ENCODE data around the gene PGLYRP2.

Gene PGLYRP2

DNA sequence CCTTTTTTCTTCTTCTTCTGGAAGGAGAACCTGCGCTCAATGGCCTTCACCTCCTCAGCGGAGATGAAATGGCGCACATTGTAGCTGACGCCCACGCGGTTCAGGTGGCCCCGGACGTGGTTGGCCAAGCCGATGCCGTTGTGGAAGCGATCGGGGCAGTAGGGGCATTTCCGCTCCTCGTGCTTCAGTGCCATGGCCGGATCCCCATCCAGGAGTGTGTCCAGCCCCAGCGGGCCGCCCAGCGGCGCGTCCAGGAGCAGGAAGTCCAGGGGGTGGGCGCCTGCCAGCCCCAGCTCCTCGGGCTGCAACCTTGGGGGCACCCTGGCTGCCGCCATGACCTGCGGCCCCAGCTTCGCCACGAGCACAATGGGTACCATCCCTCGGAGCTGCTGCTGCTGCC is 40.7 kb downstream of the PGLYRP2 start:
- DNase-seq = no peak

- DNase-seq = no peak
These were observed 41.2 kb downstream of the PGLYRP2 start for GRCh38 chr19:15438124-15438496.

DNA sequence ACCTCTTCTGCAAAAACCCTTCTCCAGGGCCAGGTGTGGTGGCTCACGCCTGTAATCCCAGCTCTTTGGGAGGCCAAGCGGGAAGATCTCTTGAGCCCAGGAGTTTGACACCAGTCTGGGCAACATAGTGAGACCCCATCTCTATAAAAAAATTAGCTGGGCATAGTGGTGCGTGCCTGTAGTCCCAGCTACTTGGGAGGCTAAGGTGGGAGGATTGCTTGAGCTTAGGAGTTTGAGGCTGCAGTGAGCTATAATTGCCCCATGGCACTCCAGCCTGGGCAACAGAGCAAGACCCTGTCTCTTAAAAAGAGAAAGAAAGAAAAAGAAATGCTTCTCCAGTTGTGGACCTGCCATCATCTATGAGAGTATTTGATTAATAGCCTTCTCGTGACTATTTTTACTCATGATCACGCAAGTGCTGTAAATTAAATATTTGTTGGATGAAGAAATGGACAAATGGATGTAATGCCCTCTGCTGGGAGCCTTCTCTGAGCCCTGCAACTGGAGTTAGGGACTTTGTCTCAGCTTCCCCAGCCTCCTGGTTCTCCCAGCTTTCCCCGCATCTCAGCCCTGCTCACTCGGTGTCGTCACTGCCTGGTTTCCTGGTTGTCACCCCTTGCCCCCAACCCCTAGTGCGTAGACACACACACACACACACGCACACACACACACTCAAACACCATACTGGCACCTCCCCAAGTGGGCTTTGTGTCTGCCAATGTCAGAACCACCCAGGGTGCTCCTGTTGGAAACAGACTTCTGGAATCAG is 41.8 kb downstream of the PGLYRP2 start:
- DNase-seq = no peak

DNA sequence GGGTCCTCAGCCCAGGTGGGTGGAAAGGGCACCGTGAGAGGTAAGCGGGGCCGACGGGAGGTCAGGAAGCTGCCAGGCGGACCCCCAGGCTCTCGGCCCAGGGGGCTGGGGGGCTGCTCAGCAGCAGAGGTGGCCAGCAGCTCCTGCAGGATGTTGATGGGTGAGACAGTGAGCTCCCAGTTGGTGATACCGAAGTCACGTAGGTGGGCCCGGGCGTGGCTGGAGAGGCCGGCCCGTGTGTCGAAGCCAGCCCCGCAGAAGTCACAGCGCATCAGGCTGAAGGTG is 42.5 kb downstream of the PGLYRP2 start:
- DNase-seq = no peak

DNA sequence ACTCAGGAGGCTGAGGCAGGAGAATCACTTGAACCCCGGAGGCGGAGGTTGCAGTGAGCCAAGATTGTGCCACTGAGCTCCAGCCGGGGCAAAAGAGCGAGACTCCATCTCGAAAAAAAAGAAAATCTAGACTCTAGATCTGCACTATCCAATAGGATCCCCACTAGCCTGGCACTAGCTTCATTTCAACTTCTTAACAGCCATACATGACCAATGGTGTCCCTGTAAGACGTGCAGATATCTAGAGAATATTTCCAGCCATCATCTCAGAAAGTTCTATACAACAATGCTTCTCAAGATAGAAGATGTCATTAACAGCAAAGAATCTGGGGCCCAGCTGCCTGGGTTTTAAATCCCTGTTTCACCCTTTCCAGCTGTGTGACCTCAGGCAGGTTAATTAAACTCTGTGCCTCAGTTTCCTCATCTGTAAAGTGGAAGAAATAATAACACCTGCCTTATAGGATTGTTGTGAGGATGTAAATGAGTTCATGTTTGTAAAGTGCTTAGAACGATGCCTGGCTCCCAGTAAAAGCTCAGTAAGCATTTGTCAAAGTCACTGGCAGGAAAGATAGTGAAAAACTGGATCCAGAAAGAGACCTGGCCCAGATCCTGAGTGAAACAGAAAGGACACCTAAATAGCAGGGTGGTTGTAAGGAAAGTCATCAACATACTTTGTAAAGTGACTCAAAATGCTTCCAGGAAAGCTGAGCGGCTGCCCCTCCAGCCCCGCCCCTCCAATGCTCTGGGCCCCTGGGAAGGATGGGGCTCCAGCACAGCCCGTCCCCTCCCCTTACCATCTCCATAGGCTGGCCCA is 43.1 kb downstream of the PGLYRP2 start:
- DNase-seq = no peak

- no peak for DNase-seq
These were observed 45.7 kb downstream of the PGLYRP2 start for GRCh38 chr19:15433519-15434069.

GRCh38 chr19:15432629-15433518 is 46.4 kb downstream of the PGLYRP2 start:
- DNase-seq = peak; percentile 93

GRCh38 chr19:15432018-15432494 is 47.2 kb downstream of the PGLYRP2 start:
- DNase-seq = no peak

- DNase-seq = no peak
These were observed 47.8 kb downstream of the PGLYRP2 start for GRCh38 chr19:15431396-15432017.

DNA sequence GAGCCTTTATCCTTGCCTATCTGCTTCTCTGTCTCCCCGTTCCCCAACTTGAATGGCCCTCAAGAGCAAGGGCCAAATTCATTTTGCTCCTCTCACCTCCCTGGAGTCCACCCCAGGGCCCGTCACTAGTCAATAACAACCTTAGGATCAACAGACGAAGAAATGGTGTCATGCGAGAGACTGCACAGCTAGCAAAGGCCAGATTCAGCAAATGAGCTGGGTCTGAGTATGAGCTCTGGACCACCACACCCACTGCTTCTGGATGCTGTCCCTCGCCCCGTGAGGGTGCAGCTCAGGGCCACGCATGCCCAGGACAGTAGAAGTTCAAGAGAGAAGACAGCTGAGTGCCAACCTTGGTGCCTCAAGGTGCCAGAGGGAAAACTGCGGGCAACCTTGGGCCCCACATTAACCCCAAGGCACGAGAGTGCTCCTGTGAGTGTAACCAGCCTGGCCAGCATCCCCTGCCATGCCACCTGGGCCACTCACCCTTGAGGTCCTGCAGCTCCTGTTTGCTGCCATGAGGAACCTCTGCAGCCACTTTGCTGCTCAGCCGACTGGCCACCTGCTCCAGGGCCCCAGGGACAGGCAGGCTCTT is 48.7 kb downstream of the PGLYRP2 start:
- DNase-seq = no peak

- DNase-seq = no peak
These were observed 49.4 kb downstream of the PGLYRP2 start for GRCh38 chr19:15429825-15430467.

GRCh38 chr19:15428956-15429824 is 50.1 kb downstream of the PGLYRP2 start:
- DNase-seq = no peak

DNA sequence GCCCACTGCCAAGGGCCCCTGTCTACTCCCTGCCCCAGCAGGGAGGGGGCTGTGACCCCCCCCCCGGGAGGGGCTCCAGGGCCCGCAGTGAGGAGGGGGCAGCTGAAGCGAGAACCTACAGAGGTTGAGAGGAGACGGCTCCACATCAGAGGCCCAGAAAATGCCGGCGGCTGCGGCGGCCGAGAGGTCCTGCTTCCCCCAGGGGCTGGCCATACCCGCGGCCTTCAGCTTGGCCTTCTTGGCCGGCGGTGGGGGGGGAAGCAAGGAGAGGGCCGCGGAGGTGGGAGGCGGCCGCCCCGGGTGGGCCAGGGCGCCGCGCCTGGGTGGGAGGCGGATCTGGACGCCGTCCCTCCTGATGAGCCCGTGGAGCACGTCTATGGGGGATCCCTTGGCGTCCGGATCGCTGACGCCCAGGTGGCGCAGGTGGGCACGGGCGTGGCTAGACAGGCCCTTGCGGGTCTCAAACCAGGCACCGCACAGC is 51.3 kb downstream of the PGLYRP2 start:
- no peak for DNase-seq

- no peak for DNase-seq
These were observed 52.0 kb downstream of the PGLYRP2 start for GRCh38 chr19:15427350-15427700.

GRCh38 chr19:15426485-15427349 is 52.6 kb downstream of the PGLYRP2 start:
- DNase-seq = no peak

- DNase-seq = no peak
These were observed 53.9 kb downstream of the PGLYRP2 start for GRCh38 chr19:15425321-15425950.

- DNase-seq = no peak
These were observed 54.5 kb downstream of the PGLYRP2 start for GRCh38 chr19:15424692-15425272.

GRCh38 chr19:15424121-15424520 is 55.2 kb downstream of the PGLYRP2 start:
- no peak for DNase-seq

DNA sequence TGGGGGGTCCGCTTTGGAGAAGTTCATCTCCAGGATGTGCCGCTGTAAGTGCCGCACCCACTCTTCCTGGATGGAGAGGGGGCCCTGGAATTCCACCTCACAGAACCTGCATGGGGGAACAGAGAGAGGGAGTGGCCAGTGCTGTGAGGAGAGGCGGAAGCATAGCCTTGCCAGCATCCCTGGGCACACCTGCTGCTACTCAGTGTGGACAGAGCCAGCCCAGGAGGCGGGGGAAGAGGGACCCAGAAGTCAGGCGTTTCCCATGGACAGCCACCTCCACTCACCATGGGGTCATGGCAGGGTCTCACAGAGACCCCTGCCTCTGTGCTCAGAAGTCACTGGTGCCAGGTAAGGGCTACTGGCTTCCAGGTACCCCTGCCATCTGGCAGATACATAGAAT is 56.2 kb downstream of the PGLYRP2 start:
- DNase-seq = no peak

Measured in activated CD4-positive, alpha-beta T cell treated with anti-CD3 and anti-CD28 coated beads, Interleukin-2, amount 50 U/mL, for 16 hours (primary cell).